ENCODE results near the gene NDC80. TPM values are rescaled to one million over a fixed set of nuclear protein-coding genes. Genes with fewer than 3 reads are reported as not detected.

NDC80 gene
- total RNA-seq, 1 experiment from 2014 or later = 89.2 TPM

DNA sequence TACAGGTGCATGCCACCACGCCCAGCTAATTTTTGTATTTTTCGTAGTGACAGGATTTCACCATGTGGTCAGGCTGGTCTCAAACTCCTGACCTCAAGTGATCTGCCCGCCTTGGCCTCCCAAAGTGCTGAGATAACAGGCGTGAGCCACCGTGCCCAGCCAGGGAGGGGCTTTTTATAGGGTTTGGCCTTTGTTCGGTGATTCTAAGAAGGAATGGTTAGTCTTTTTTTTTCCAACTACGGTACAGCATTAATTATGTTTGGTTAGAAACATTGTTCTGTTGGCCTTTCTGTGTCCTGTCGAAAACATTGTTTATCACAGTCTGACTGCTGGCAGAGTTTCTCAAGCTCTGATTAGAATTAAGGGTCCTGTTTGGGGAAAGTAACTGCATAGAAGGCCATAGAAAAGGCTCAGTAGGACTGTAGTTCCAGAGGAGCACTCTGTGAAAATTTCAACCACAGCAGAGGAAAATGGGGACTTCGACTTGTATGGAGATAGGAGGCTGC is 64.8 kb downstream of the NDC80 start:
- CTCF ChIA-PET = no interaction called here
- peaks cover 5% of the 10 kb centered on the region; the same call in 1 of the 2 replicates for H3F3A ChIP-seq (ENCODE audit: insufficient read depth, low read depth)
- peak overlapping the region; percentile 66; the same call in 1 of the 2 replicates for H2AFZ ChIP-seq
- no TSS peak for BruUV-seq (replicated peaks)
- POLR2A ChIA-PET (ENCODE audit: unreplicated experiment) = no interaction called here
- no peak overlapping the region for H3K4me3 ChIP-seq
- intact Hi-C loops (cut with micrococcal nuclease; ENCODE audit: unreplicated experiment) = no loop called here
- no peaks in the 10 kb centered on the region for H4K20me1 ChIP-seq (ENCODE audit: insufficient read depth)
- no peaks in the 10 kb centered on the region for H3K4me1 ChIP-seq (replicated peaks; ENCODE audit: insufficient read depth)
- no peaks in the 10 kb centered on the region for H3K27me3 ChIP-seq (ENCODE audit: insufficient read depth, low read depth)
- no peak overlapping the region for H3K27ac ChIP-seq
- no peaks in the 10 kb centered on the region for H3K9me2 ChIP-seq (ENCODE audit: insufficient read depth)
- no peaks in the 10 kb centered on the region for H3K36me3 ChIP-seq (ENCODE audit: low read depth)
- H3K4me2 ChIP-seq = no peak overlapping the region
- H3K9me3 ChIP-seq (ENCODE audit: insufficient read depth, low read depth) = no peaks in the 10 kb centered on the region
- TF ChIP-seq, protein P1, sequence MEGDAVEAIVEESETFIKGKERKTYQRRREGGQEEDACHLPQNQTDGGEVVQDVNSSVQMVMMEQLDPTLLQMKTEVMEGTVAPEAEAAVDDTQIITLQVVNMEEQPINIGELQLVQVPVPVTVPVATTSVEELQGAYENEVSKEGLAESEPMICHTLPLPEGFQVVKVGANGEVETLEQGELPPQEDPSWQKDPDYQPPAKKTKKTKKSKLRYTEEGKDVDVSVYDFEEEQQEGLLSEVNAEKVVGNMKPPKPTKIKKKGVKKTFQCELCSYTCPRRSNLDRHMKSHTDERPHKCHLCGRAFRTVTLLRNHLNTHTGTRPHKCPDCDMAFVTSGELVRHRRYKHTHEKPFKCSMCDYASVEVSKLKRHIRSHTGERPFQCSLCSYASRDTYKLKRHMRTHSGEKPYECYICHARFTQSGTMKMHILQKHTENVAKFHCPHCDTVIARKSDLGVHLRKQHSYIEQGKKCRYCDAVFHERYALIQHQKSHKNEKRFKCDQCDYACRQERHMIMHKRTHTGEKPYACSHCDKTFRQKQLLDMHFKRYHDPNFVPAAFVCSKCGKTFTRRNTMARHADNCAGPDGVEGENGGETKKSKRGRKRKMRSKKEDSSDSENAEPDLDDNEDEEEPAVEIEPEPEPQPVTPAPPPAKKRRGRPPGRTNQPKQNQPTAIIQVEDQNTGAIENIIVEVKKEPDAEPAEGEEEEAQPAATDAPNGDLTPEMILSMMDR (conservative IDR thresholded peaks at IDR 0.05) = no peak
- TF ChIP-seq EZH2 (IDR thresholded peaks at IDR 0.05; ENCODE audit: low read depth) = no peak
- no peak for DNase-seq
- no peaks in the 10 kb centered on the region for H3K79me2 ChIP-seq (ENCODE audit: low read depth)

DNA sequence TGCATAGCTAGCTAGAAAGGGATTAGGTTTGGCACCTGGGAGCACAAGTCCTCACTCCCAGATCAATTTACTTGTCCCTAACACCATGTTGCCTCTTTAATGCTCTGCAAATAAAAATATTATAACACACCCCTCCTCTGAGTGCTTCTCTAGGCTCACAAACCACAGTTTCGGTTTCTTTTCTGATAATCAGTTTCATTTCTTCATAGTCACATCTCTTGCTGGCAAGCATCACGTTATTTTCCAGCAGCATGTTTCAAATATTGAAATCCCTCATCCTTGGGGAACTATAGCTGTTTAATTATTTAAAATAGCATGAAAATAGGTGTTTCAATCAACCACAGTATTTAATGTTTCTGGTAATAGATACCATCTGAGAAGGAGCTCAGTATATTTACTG is 70.3 kb downstream of the NDC80 start:
- BruUV-seq (replicated peaks) = no TSS peak
- H3K79me2 ChIP-seq (ENCODE audit: low read depth) = no peaks in the 10 kb centered on the region
- H2AFZ ChIP-seq = peak overlapping the region; percentile 46; the same call in 1 of the 2 replicates
- H3K36me3 ChIP-seq (ENCODE audit: low read depth) = no peaks in the 10 kb centered on the region
- H3K4me3 ChIP-seq = no peak overlapping the region
- TF ChIP-seq, protein P1 (conservative IDR thresholded peaks at IDR 0.05) = no peak
- no peak for TF ChIP-seq EZH2 (IDR thresholded peaks at IDR 0.05; ENCODE audit: low read depth)
- H3K4me1 ChIP-seq (replicated peaks; ENCODE audit: insufficient read depth) = no peaks in the 10 kb centered on the region
- intact Hi-C loops (cut with micrococcal nuclease; ENCODE audit: unreplicated experiment) = no loop called here
- H3K27ac ChIP-seq = no peak overlapping the region
- no peak for DNase-seq
- H3K9me2 ChIP-seq (ENCODE audit: insufficient read depth) = no peaks in the 10 kb centered on the region
- ChIA-PET POLR2A (ENCODE audit: unreplicated experiment) (no interaction called here), CTCF (interaction anchor here (0.6 kb wide), 1 partner anchor 94 kb away, joined by 3 read pairs; no protein-coding TSS in a partner anchor)
- H3F3A ChIP-seq (ENCODE audit: insufficient read depth, low read depth) = peaks cover 4% of the 10 kb centered on the region; the same call in 1 of the 2 replicates
- H3K27me3 ChIP-seq (ENCODE audit: insufficient read depth, low read depth) = no peaks in the 10 kb centered on the region
- H3K9me3 ChIP-seq (ENCODE audit: insufficient read depth, low read depth) = no peaks in the 10 kb centered on the region
- no peaks in the 10 kb centered on the region for H4K20me1 ChIP-seq (ENCODE audit: insufficient read depth)
- no peak overlapping the region for H3K4me2 ChIP-seq

DNA sequence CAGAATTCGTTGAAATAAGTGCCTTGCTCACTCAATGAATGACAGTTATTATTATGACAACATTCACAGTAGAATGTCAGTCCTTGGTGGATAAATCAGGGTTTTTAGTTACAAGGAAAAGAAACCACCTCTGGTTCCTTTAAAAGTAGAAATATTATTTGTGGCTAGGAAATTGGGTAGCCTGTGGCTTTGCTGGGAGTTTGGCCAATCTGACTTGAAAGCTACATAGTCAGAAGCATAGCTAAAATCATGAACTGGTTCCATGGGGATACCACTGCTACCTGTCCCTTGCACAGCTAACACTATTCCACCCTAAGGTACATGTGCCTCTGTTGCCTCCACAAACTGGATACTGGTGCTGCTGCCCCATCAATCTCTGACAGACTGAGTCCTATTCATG is 71.4 kb downstream of the NDC80 start:
- no peak for DNase-seq
- ChIA-PET POLR2A (ENCODE audit: unreplicated experiment) (no interaction called here), CTCF (no interaction called here)

More for the DNA sequence above, 71.4 kb downstream of the NDC80 start:
- Histone ChIP-seq H3K27me3 (ENCODE audit: insufficient read depth, low read depth) (no peaks in the 10 kb centered on the region), H3K27ac (no peak overlapping the region), H4K20me1 (ENCODE audit: insufficient read depth) (no peaks in the 10 kb centered on the region), H2AFZ (no peak overlapping the region), H3K9me2 (ENCODE audit: insufficient read depth) (no peaks in the 10 kb centered on the region), H3F3A (ENCODE audit: insufficient read depth, low read depth) (no peaks in the 10 kb centered on the region), H3K36me3 (ENCODE audit: low read depth) (no peaks in the 10 kb centered on the region), H3K4me2 (no peak overlapping the region), H3K9me3 (ENCODE audit: insufficient read depth, low read depth) (no peaks in the 10 kb centered on the region), H3K4me3 (no peak overlapping the region), H3K79me2 (ENCODE audit: low read depth) (no peaks in the 10 kb centered on the region), H3K4me1 (replicated peaks; ENCODE audit: insufficient read depth) (no peaks in the 10 kb centered on the region)
- intact Hi-C loops (cut with micrococcal nuclease; ENCODE audit: unreplicated experiment) = no loop called here
- no peak for TF ChIP-seq EZH2 (IDR thresholded peaks at IDR 0.05; ENCODE audit: low read depth)
- TF ChIP-seq, protein P1 (conservative IDR thresholded peaks at IDR 0.05) = no peak
- no TSS peak for BruUV-seq (replicated peaks)

All from PC-9 (cell line).